ENCODE data around the gene TBPL1. TPM values are rescaled to one million over a fixed set of nuclear protein-coding genes. Genes with fewer than 3 reads are reported as not detected.

The TBPL1 gene
- total RNA-seq, 2 donors from 2014 or later: 40.4 to 45.4 TPM

- Mint-ChIP-seq H3K4me3 (no peak overlapping the region), H3K27me3 (ENCODE audit: insufficient read depth) (no peaks in the 10 kb centered on the region), H3K27ac (no peak overlapping the region), H3K36me3 (ENCODE audit: low read depth) (no peaks in the 10 kb centered on the region), H3K4me1 (no peaks in the 10 kb centered on the region), H3K9me3 (no peaks in the 10 kb centered on the region)
- Histone ChIP-seq H3K27me3 (ENCODE audit: control insufficient read depth, insufficient read depth, low read length, poor library complexity, severe bottlenecking) (no peaks in the 10 kb centered on the region), H3K9me3 (ENCODE audit: control insufficient read depth, low read length) (no peaks in the 10 kb centered on the region), H3K36me3 (ENCODE audit: control insufficient read depth, insufficient read depth, low read length) (no peaks in the 10 kb centered on the region), H3K27ac (ENCODE audit: low read depth, low read length) (no peak overlapping the region), H3K9ac (ENCODE audit: extremely low read depth, low read length, poor library complexity, severe bottlenecking) (no peak overlapping the region), H3K4me1 (ENCODE audit: control insufficient read depth, insufficient read depth, low read length) (no peaks in the 10 kb centered on the region), H3K4me3 (ENCODE audit: low read length) (no peak overlapping the region)
- no peak for DNase-seq
- TF ChIP-seq CTCF (conservative IDR thresholded peaks at IDR 0.05): no peak
- WGBS, 2 experiments (ENCODE audit: insufficient coverage in 1 of 2, insufficient read length in 1 of 2): 89 to 98% methylated on average over 4 to 5 of the region's 5 CpGs
These were observed 75.4 kb downstream of the TBPL1 start for GRCh38 chr6:134028438-134028837.

- no peaks in the 10 kb centered on the region for H3K27me3 ChIP-seq (ENCODE audit: control insufficient read depth, insufficient read depth, low read length, poor library complexity, severe bottlenecking)
- WGBS, 2 experiments (ENCODE audit: insufficient coverage in 1 of 2, insufficient read length in 1 of 2): 80 to 85% methylated on average over 1 to 6 of the region's 6 CpGs
- no peak overlapping the region for H3K27ac ChIP-seq (ENCODE audit: low read depth, low read length)
- no peaks in the 10 kb centered on the region for H3K4me1 ChIP-seq (ENCODE audit: control insufficient read depth, insufficient read depth, low read length)
- H3K4me3 ChIP-seq (ENCODE audit: low read length): no peak overlapping the region
- no peaks in the 10 kb centered on the region for H3K27me3 Mint-ChIP-seq (ENCODE audit: insufficient read depth)
- no peak overlapping the region for H3K9ac ChIP-seq (ENCODE audit: extremely low read depth, low read length, poor library complexity, severe bottlenecking)
- H3K27ac Mint-ChIP-seq: no peak overlapping the region
- H3K9me3 Mint-ChIP-seq: no peaks in the 10 kb centered on the region
- no peaks in the 10 kb centered on the region for H3K9me3 ChIP-seq (ENCODE audit: control insufficient read depth, low read length)
- H3K36me3 ChIP-seq (ENCODE audit: control insufficient read depth, insufficient read depth, low read length): no peaks in the 10 kb centered on the region
- no peaks in the 10 kb centered on the region for H3K4me1 Mint-ChIP-seq
- TF ChIP-seq CTCF (conservative IDR thresholded peaks at IDR 0.05): no peak
- H3K36me3 Mint-ChIP-seq (ENCODE audit: low read depth): no peaks in the 10 kb centered on the region
- no peak for DNase-seq
- no peak overlapping the region for H3K4me3 Mint-ChIP-seq
These were observed 76.8 kb downstream of the TBPL1 start for GRCh38 chr6:134029495-134030455.

- Histone ChIP-seq H3K4me1 (ENCODE audit: control insufficient read depth, insufficient read depth, low read length) (no peaks in the 10 kb centered on the region), H3K36me3 (ENCODE audit: control insufficient read depth, insufficient read depth, low read length) (no peaks in the 10 kb centered on the region), H3K9ac (ENCODE audit: extremely low read depth, low read length, poor library complexity, severe bottlenecking) (no peak overlapping the region), H3K4me3 (ENCODE audit: low read length) (no peak overlapping the region), H3K27ac (ENCODE audit: low read depth, low read length) (no peak overlapping the region), H3K9me3 (ENCODE audit: control insufficient read depth, low read length) (no peaks in the 10 kb centered on the region), H3K27me3 (ENCODE audit: control insufficient read depth, insufficient read depth, low read length, poor library complexity, severe bottlenecking) (no peaks in the 10 kb centered on the region)
- Mint-ChIP-seq H3K27me3 (ENCODE audit: insufficient read depth) (no peaks in the 10 kb centered on the region), H3K36me3 (ENCODE audit: low read depth) (no peaks in the 10 kb centered on the region), H3K4me1 (no peaks in the 10 kb centered on the region), H3K27ac (no peak overlapping the region), H3K4me3 (no peak overlapping the region), H3K9me3 (no peaks in the 10 kb centered on the region)
- TF ChIP-seq CTCF (conservative IDR thresholded peaks at IDR 0.05): no peak
- DNase-seq: no peak
- 86% methylated on average over 2 of the region's 2 CpGs; no CpG with 5 or more reads in 1 of the 2 experiments for WGBS, 2 experiments (ENCODE audit: insufficient coverage in 1 of 2, insufficient read length in 1 of 2)
These were observed 78.8 kb downstream of the TBPL1 start for GRCh38 chr6:134031696-134032255.

All from endodermal cell (in vitro differentiated cells).